HL-60 (cell line): ENCODE results near the gene NF2.
A peak's percentile ranks its signal among the peaks of the same experiment; 100 is the strongest.

Source experiments
- DNase-seq, 2 experiments: peaks; one replicate each; pipeline ENCODE4 v3.0.0-alpha.2; 2010 to 2020; ENCODE audit warnings: low read depth in 1 of 2, low spot score in 1 of 2
- H3K27ac ChIP-seq: fragments of 250-450 bp; sonication (Bioruptor Pico); replicated peaks from 2 replicates; pipeline ENCODE4 v1.5.1; 2020; ENCODE audit warnings: mild to moderate bottlenecking, moderate library complexity
- H3K27me3 ChIP-seq: fragments of 250-450 bp; sonication (Bioruptor Pico); 2 replicates; pipeline ENCODE4 v1.5.1; 2021; ENCODE audit warnings: mild to moderate bottlenecking, moderate library complexity; ENCODE audit not compliant: insufficient read depth, poor library complexity, severe bottlenecking
- H3K4me3 ChIP-seq: replicated peaks from 2 replicates; pipeline ENCODE4 v1.5.1; 2011; ENCODE audit warnings: mild to moderate bottlenecking, control low read depth, low read length; ENCODE audit not compliant: insufficient read depth
- CTCF ChIP-seq: IDR thresholded peaks from one replicate; pipeline ENCODE4 v1.5.1; 2011; ENCODE audit warnings: low read length, control low read depth, inconsistent platforms; ENCODE audit not compliant: insufficient read depth
- GABPA ChIP-seq: IDR thresholded peaks from 2 replicates; pipeline ENCODE4 v1.6.1; 2012; ENCODE audit warnings: low read depth
- POLR2AphosphoS5 ChIP-seq: IDR thresholded peaks from 2 replicates; pipeline ENCODE4 v1.6.1; 2012; ENCODE audit warnings: low read depth
- REST ChIP-seq: IDR thresholded peaks from 2 replicates; pipeline ENCODE4 v1.6.1; 2012; ENCODE audit warnings: low read depth; ENCODE audit not compliant: insufficient replicate concordance
- SPI1 ChIP-seq: IDR thresholded peaks from 2 replicates; pipeline ENCODE4 v1.6.1; 2012; ENCODE audit warnings: low read depth, mild to moderate bottlenecking, borderline replicate concordance

NF2 gene

DNA sequence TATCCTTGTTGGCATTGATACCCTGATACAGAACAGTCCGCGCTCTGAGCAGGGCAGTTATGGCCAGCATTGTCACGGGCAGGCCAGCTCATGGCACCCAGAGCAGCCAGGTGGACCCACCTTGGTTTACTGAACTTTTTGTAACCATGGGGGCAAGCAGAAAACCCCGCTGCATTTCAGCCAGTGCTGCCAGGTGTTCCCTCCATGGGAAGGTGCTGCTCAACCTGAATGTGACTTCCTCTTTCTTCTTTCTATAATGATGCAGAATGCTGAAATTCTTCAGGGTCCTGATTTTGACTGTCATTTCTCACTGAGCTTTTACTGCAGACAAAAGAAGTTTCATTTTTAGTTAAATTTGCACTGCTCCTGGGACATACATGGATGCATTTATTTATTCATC, 80.8 kb downstream of the NF2 start:
- no peak for DNase-seq
- no peak overlapping the region for H3K4me3 ChIP-seq
- H3K27me3 ChIP-seq, result no peaks in the 10 kb centered on the region
- no peak overlapping the region for H3K27ac ChIP-seq
- no peak for TF ChIP-seq CTCF
- peak; percentile 49; the same call in 1 of the 2 replicates for TF ChIP-seq SPI1

GRCh38 chr22:29689206-29689879, 85.9 kb downstream of the NF2 start:
- DNase-seq, result no peak
- Histone ChIP-seq H3K4me3 (no peak overlapping the region), H3K27ac (no peak overlapping the region), H3K27me3 (no peaks in the 10 kb centered on the region)
- no peak for TF ChIP-seq SPI1
- TF ChIP-seq POLR2AphosphoS5, result no peak
- no peak for TF ChIP-seq REST
- no peak for TF ChIP-seq GABPA
- TF ChIP-seq CTCF, result no peak

DNA sequence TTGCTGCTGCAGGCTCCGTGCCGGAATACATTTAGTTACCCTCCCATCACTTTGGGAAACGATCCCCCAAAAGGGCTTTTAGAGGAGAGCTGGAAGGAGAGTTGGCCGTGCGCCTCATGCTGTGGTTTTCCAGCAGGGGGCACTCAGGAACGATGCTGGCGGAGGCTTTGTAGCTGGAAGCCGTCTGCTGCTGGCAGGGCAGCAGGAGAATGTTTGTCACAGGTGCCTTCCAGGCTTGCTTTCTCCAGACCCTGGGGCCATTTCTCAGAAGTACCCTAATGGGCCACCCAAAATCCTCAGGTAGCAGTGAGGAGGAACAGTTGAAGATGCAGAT, 86.4 kb downstream of the NF2 start:
- H3K27ac ChIP-seq, result no peak overlapping the region
- H3K4me3 ChIP-seq, result no peak overlapping the region
- H3K27me3 ChIP-seq, result no peaks in the 10 kb centered on the region
- DNase-seq, result peak in 1 of 2 experiments; percentile 46
- TF ChIP-seq GABPA (no peak), CTCF (peak; percentile 67), SPI1 (no peak), POLR2AphosphoS5 (no peak), REST (no peak)

GRCh38 chr22:29690476-29690875, 87.0 kb downstream of the NF2 start:
- Histone ChIP-seq H3K27ac (no peak overlapping the region), H3K4me3 (no peak overlapping the region), H3K27me3 (no peaks in the 10 kb centered on the region)
- TF ChIP-seq GABPA (no peak), CTCF (no peak), SPI1 (no peak), POLR2AphosphoS5 (no peak), REST (no peak)
- no peak for DNase-seq
